K562 (cell line): Measurements from ENCODE around the gene GYS1. TPM values are rescaled to one million over a fixed set of nuclear protein-coding genes. Genes with fewer than 3 reads are reported as not detected.

ENCODE experiments used
- COPS2 ChIP-seq: fragments of 450-650 bp; conservative IDR thresholded peaks from 2 replicates; pipeline ENCODE4 v1.6.1; 2016; ENCODE audit warnings: mild to moderate bottlenecking, moderate library complexity
- CUX1 ChIP-seq: fragments of 200-800 bp; sonication (Bioruptor generic); IDR thresholded peaks from 2 replicates; pipeline ENCODE4 v1.6.1; 2016; ENCODE audit warnings: missing genetic modification characterization, missing compliant biosample characterization
- ETS1 ChIP-seq: conservative IDR thresholded peaks from 2 replicates; pipeline ENCODE4 v1.6.1; 2011; ENCODE audit warnings: low read depth, mild to moderate bottlenecking, low read length; ENCODE audit not compliant: control insufficient read depth
- ETV1 ChIP-seq: fragments of 450-650 bp; conservative IDR thresholded peaks from 2 replicates; pipeline ENCODE4 v1.6.1; 2016; ENCODE audit warnings: missing genetic modification characterization, control low read depth, low read depth, missing compliant biosample characterization
- IRF9 ChIP-seq: fragments of 450-650 bp; IDR thresholded peaks from 2 replicates; pipeline ENCODE4 v1.6.1; 2016; ENCODE audit warnings: missing biosample characterization, missing genetic modification characterization
- MED1 ChIP-seq: sonication (generic); formaldehyde crosslinking; IDR thresholded peaks from 2 replicates; pipeline ENCODE4 v1.8.1; 2023; ENCODE audit warnings: missing genetic modification reagents, borderline replicate concordance
- NFRKB ChIP-seq: fragments of 450-650 bp; IDR thresholded peaks from 2 replicates; pipeline ENCODE4 v1.6.1; 2016; ENCODE audit warnings: low read depth
- POLR2AphosphoS5 ChIP-seq: IDR thresholded peaks from 2 replicates; pipeline ENCODE4 v1.6.1; 2011; ENCODE audit warnings: mild to moderate bottlenecking, low read depth, low read length, moderate library complexity; ENCODE audit not compliant: control insufficient read depth, insufficient read depth
- PTBP1 ChIP-seq: fragments of 200-400 bp; formaldehyde crosslinking; IDR thresholded peaks from 2 replicates; pipeline ENCODE4 v1.6.1; 2017; ENCODE audit warnings: low read depth, low read length
- RNF219 ChIP-seq: fragments of 250-450 bp; sonication (Bioruptor Pico); IDR thresholded peaks from 2 replicates; pipeline ENCODE4 v1.5.0; 2022; ENCODE audit warnings: mild to moderate bottlenecking
- SPI1 ChIP-seq: IDR thresholded peaks from 2 replicates; pipeline ENCODE4 v1.6.1; 2011; ENCODE audit warnings: low read depth, low read length, control low read depth, borderline replicate concordance
- ZNF592 ChIP-seq: fragments of 450-650 bp; IDR thresholded peaks from 2 replicates; pipeline ENCODE4 v1.6.1; 2017; ENCODE audit warnings: antibody characterized with exemption, mild to moderate bottlenecking
- polyA plus RNA-seq, 8 experiments: library from polyadenylated mRNA; depleted of rRNA in 4 of 8; stranded (reverse) in 5 of 8; unstranded in 3 of 8; fragments of >200 nt; fragmentation: Nextera tagmentation in 2 of 8; fragmentation: Illumina TruSeq in 1 of 8; extraction: Ambion mirVana in 2 of 8; extraction: Trizol in 1 of 8; gene quantifications; 2 replicates each; pipeline versions ENCODE4 v1.2.1 to v1.2.3, GENCODE V29; 2011 to 2014; ENCODE audit warnings: inconsistent platforms in 1 of 8, missing spikeins in 1 of 8
- total RNA-seq, 7 experiments: library from RNA; depleted of rRNA in 6 of 7; stranded (reverse); fragments of >200 nt in 6 of 7; fragmentation: Illumina TruSeq in 2 of 7; extraction: Trizol in 2 of 7; gene quantifications; 2 replicates each; pipeline versions ENCODE4 v1.2.1 to v1.2.3, GENCODE V29; 2011 to 2021; ENCODE audit warnings: low replicate concordance in 1 of 7

Gene GYS1
- total and polyA plus RNA-seq, 9 of the 15 experiments (the other 6 are each of a cell fraction or from before 2014, with no cell fraction given) = 1.9 to 31.1 (median 15.2) TPM

GRCh38 chr19:48954595-48955307 lies 38.4 kb downstream of the GYS1 start, which contains the start of gene BAX (continued):
- TF ChIP-seq ETS1 (peak; percentile 99), IRF9 (no peak), COPS2 (no peak), POLR2AphosphoS5 (peak; percentile 54), PTBP1 (no peak), SPI1 (peak; percentile 35; the same call in 1 of the 2 replicates), ZNF592 (peak; percentile 31; the same call in 1 of the 2 replicates), MED1 (CRISPR knock-in tag) (no peak), CUX1 (CRISPR knock-in tag) (0 out of 2 replicates have a peak, but pooled peaks have one; percentile 4), NFRKB (peak; percentile 65), RNF219 (CRISPR knock-in tag) (0 out of 2 replicates have a peak, but pooled peaks have one; percentile 54), ETV1 (peak; percentile 36; the same call in 1 of the 2 replicates)
